ENCODE measurements around the gene SH3RF1. TPM values are rescaled to one million over a fixed set of nuclear protein-coding genes. Genes with fewer than 3 reads are reported as not detected.

Gene SH3RF1
- total RNA-seq, 1 experiment from 2014 or later: 16.6 TPM

- H3K4me1 Mint-ChIP-seq: peaks cover 78% of the 10 kb centered on the region
- DNase-seq (ENCODE audit: low spot score) (no peak), ATAC-seq (no peak)
- H3K27me3 Mint-ChIP-seq (ENCODE audit: low read depth): no peaks in the 10 kb centered on the region
- TF ChIP-seq RORB (CRISPR knock-in tag; IDR thresholded peaks at IDR 0.05): no peak
- no peak for TF ChIP-seq MLX (CRISPR knock-in tag; IDR thresholded peaks at IDR 0.05)
- no peak for TF ChIP-seq ERG (CRISPR knock-in tag; IDR thresholded peaks at IDR 0.05)
- no peak for TF ChIP-seq PRRX2 (CRISPR knock-in tag; IDR thresholded peaks at IDR 0.05)
- no peak for TF ChIP-seq NR1H2 (CRISPR knock-in tag; IDR thresholded peaks at IDR 0.05)
- TF ChIP-seq ZNF423 (CRISPR knock-in tag; IDR thresholded peaks at IDR 0.05): no peak
- no peak for TF ChIP-seq NR2C2 (CRISPR knock-in tag; IDR thresholded peaks at IDR 0.05)
- no peak for TF ChIP-seq ARID4B (CRISPR knock-in tag; IDR thresholded peaks at IDR 0.05; ENCODE audit: borderline replicate concordance)
- TF ChIP-seq OVOL2 (CRISPR knock-in tag; IDR thresholded peaks at IDR 0.05; ENCODE audit: borderline replicate concordance): no peak
- TF ChIP-seq NFE2L1 (CRISPR knock-in tag; IDR thresholded peaks at IDR 0.05): no peak
- no peak for TF ChIP-seq NFYB (CRISPR knock-in tag; conservative IDR thresholded peaks at IDR 0.05; ENCODE audit: low read depth)
- no peak overlapping the region for H3K27ac Mint-ChIP-seq
- CTCF ChIA-PET: no interaction called here
- POLR2A ChIA-PET: no interaction called here
- peaks cover 9% of the 10 kb centered on the region for H3K36me3 Mint-ChIP-seq
- H3K4me3 Mint-ChIP-seq: no peak overlapping the region
- H3K9me3 Mint-ChIP-seq: peaks cover 9% of the 10 kb centered on the region
Measured at GRCh38 chr4:169248645-169249044, 22.1 kb downstream of the SH3RF1 start.

- ATAC-seq (no peak), DNase-seq (ENCODE audit: low spot score) (no peak)
- no peaks in the 10 kb centered on the region for H3K27me3 Mint-ChIP-seq (ENCODE audit: low read depth)
- H3K36me3 Mint-ChIP-seq: peaks cover 13% of the 10 kb centered on the region
- CTCF ChIA-PET: interaction anchor here (0.8 kb wide), 1 partner anchor 201 kb away, joined by 3 read pairs; no protein-coding TSS in a partner anchor
- no peak overlapping the region; the same call in 1 of the 2 replicates for H3K27ac Mint-ChIP-seq
- POLR2A ChIA-PET: no interaction called here
- H3K4me3 Mint-ChIP-seq: no peak overlapping the region
- peaks cover 14% of the 10 kb centered on the region for H3K9me3 Mint-ChIP-seq
- peaks cover 69% of the 10 kb centered on the region for H3K4me1 Mint-ChIP-seq
- no peak for TF ChIP-seq SMAD4 (CRISPR knock-in tag; IDR thresholded peaks at IDR 0.05)
- no peak for TF ChIP-seq EMX1 (CRISPR knock-in tag; IDR thresholded peaks at IDR 0.05)
- TF ChIP-seq E2F1 (CRISPR knock-in tag; IDR thresholded peaks at IDR 0.05): no peak
- no peak for TF ChIP-seq PREB (CRISPR knock-in tag; IDR thresholded peaks at IDR 0.05; ENCODE audit: borderline replicate concordance)
- TF ChIP-seq HMGXB4 (CRISPR knock-in tag; IDR thresholded peaks at IDR 0.05): no peak
- TF ChIP-seq ZNF219 (CRISPR knock-in tag; IDR thresholded peaks at IDR 0.05; ENCODE audit: borderline replicate concordance): no peak
- TF ChIP-seq ELF4 (CRISPR knock-in tag; IDR thresholded peaks at IDR 0.05; ENCODE audit: low read depth): no peak
- no peak for TF ChIP-seq AFF4 (CRISPR knock-in tag; IDR thresholded peaks at IDR 0.05; ENCODE audit: borderline replicate concordance)
- TF ChIP-seq NR3C1 (CRISPR knock-in tag; conservative IDR thresholded peaks at IDR 0.05; ENCODE audit: low read depth): no peak
Measured at GRCh38 chr4:169246957-169247396, 23.8 kb downstream of the SH3RF1 start.
